Small intestine (tissue), 7 donors: Measurements from ENCODE around the gene MAPT. TPM values are rescaled to one million over a fixed set of nuclear protein-coding genes. Genes with fewer than 3 reads are reported as not detected.

Experiments
- DNase-seq, 2 donors: peaks; one replicate each; pipeline versions ENCODE4 v3.0.0 to v3.0.0-alpha.2; 2013
- FAIRE-seq: peaks from 2 replicates; lab custom pipeline; 2012; peaks lifted over from hg19 to GRCh38; lab: Jason Lieb, UNC
- H3K27ac ChIP-seq, 3 donors: one replicate each; pipeline ENCODE4 v1.5.1; 2013; ENCODE audit warnings: low read length in 2 of 3, mild to moderate bottlenecking in 2 of 3, control low read depth in 1 of 3, inconsistent platforms in 1 of 3, low read depth in 1 of 3, moderate library complexity in 1 of 3
- H3K27me3 ChIP-seq, 3 donors: one replicate each; pipeline ENCODE4 v1.6.1; 2013; ENCODE audit warnings: low read length in 3 of 3, inconsistent platforms in 1 of 3; ENCODE audit not compliant: control insufficient read depth in 3 of 3, insufficient read depth in 3 of 3
- H3K36me3 ChIP-seq, 3 donors: one replicate each; pipeline ENCODE4 v1.6.1; 2013; ENCODE audit warnings: low read length in 3 of 3, inconsistent platforms in 1 of 3, low read depth in 1 of 3, mild to moderate bottlenecking in 1 of 3, moderate library complexity in 1 of 3; ENCODE audit not compliant: control insufficient read depth in 3 of 3, insufficient read depth in 2 of 3
- H3K4me1 ChIP-seq, 3 donors: one replicate each; pipeline ENCODE4 v1.6.1; 2013; ENCODE audit warnings: low read length in 2 of 3, inconsistent platforms in 1 of 3, low read depth in 1 of 3, mild to moderate bottlenecking in 1 of 3, moderate library complexity in 1 of 3; ENCODE audit not compliant: control insufficient read depth in 3 of 3, insufficient read depth in 2 of 3
- H3K4me3 ChIP-seq, 3 donors: one replicate each; pipeline ENCODE4 v1.5.1; 2013; ENCODE audit warnings: low read length in 3 of 3, control low read depth in 1 of 3, inconsistent platforms in 1 of 3, low read depth in 1 of 3, mild to moderate bottlenecking in 1 of 3, moderate library complexity in 1 of 3
- H3K9me3 ChIP-seq, 2 donors: one replicate each; pipeline ENCODE4 v1.6.1; 2013; ENCODE audit warnings: low read depth in 1 of 2, low read length in 1 of 2; ENCODE audit not compliant: control insufficient read depth in 2 of 2, insufficient read depth in 1 of 2
- WGBS, 3 donors: extraction: QIAGEN DNeasy Blood & Tissue Kit; methylation state at CpG; one replicate each; pipeline ENCODE4 v1.1.7; 2013; 5-methylcytosine and 5-hydroxymethylcytosine counted together
- polyA plus RNA-seq, 4 donors: library from polyadenylated mRNA; stranded (reverse) in 3 of 4; unstranded in 1 of 4; fragments of 200-250 nt in 3 of 4; fragments of 120-200 nt in 1 of 4; gene quantifications; one replicate each; pipeline versions ENCODE4 v1.2.1 to v1.2.3, GENCODE V29; 2013
- donor health status: healthy with polysubstance abuse.
- donor health status: control.
- donor health status: control.
- donor health status: Bipolar disorder and iron deficiency.
- donor health status: healthy.

Gene MAPT
- polyA plus RNA-seq, 4 donors, result 0.54 to 6.0 (median 0.87) TPM; not detected in 1

DNA sequence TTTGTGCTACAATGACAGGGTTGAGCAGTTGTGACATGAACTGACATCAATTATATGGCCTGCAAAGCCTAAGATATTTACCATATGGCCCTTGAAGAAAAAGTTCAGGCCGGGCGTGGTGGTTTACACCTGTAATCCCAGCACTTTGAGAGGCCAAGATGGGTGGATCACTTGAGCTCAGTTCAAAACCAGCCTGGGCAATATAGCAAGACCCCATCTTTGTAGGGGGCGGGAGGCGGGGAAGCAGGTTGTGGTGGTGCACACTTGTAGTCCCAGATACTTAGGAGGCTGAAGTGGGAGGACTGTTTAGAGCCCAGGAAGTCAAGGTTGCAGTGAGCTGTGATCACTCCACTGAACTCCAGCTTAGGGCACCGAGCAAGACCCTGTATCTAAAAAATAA is 153.0 kb downstream of the MAPT start:
- Histone ChIP-seq H3K4me1 (peaks cover 0 to 41% (median 6%) of the 10 kb centered on the region in 3 donors), H3K27me3 (no peaks in the 10 kb centered on the region), H3K36me3 (peaks cover 9 to 34% (median 12%) of the 10 kb centered on the region in 3 donors), H3K4me3 (no peak overlapping the region), H3K27ac (no peak overlapping the region), H3K9me3 (no peaks in the 10 kb centered on the region)
- DNase-seq (no peak), FAIRE-seq (no peak)
- 95 to 98% (median 97%) methylated on average over 5 of the region's 5 CpGs for WGBS, 3 donors

DNA sequence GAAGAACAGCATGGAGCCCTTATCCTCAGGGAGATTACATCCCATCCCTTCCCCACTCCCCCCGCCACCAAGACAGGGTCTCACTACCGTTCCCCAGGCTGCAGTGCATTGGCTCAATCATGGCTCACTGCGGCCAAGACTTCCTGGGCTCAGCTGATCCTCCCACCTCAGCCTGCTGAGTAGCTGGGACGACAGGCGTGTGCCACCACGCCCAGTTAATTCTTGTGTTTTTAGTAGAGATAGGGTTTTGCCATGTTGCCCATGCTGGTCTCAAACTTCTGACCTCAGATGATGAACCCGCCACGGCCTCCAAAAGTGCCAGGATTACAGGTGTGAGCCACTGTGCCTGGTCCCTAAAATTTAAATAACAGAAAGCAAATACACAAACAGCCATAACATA is 153.5 kb downstream of the MAPT start:
- FAIRE-seq (no peak), DNase-seq (no peak)
- no peak overlapping the region for H3K4me3 ChIP-seq
- peaks cover 0 to 37% (median 6%) of the 10 kb centered on the region in 3 donors for H3K4me1 ChIP-seq
- peaks cover 9 to 34% (median 12%) of the 10 kb centered on the region in 3 donors for H3K36me3 ChIP-seq
- no peaks in the 10 kb centered on the region for H3K9me3 ChIP-seq
- no peaks in the 10 kb centered on the region for H3K27me3 ChIP-seq
- 89 to 92% (median 91%) methylated on average over 8 of the region's 8 CpGs for WGBS, 3 donors
- no peak overlapping the region for H3K27ac ChIP-seq

DNA sequence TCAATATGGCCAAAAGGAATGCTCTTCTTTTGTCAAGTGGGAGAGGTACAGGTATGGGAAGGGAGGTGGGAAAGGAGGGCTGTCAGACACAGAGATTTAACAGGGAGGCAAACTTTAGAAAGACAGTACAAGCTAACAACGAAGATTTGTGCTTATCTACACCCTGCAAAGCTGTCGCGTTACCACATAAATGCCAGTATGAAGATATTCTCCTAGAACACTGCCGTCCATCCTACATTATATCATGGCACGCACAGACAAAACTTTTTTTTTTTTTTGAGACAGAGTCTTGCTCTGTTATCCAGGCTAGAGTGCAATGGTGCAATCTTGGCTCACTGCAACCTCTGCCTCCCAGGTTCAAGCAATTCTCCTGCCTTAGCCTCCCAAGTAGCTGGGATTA is 155.3 kb downstream of the MAPT start:
- no peak overlapping the region for H3K4me3 ChIP-seq
- WGBS, 3 donors, result 97 to 98% (median 97%) methylated on average over 5 of the region's 5 CpGs
- no peaks in the 10 kb centered on the region for H3K9me3 ChIP-seq
- H3K27me3 ChIP-seq, result no peaks in the 10 kb centered on the region
- peaks cover 9 to 44% (median 12%) of the 10 kb centered on the region in 3 donors for H3K36me3 ChIP-seq
- H3K27ac ChIP-seq, result no peak overlapping the region
- peaks cover 0 to 21% (median 2%) of the 10 kb centered on the region in 3 donors for H3K4me1 ChIP-seq
- DNase-seq (no peak), FAIRE-seq (no peak)

DNA sequence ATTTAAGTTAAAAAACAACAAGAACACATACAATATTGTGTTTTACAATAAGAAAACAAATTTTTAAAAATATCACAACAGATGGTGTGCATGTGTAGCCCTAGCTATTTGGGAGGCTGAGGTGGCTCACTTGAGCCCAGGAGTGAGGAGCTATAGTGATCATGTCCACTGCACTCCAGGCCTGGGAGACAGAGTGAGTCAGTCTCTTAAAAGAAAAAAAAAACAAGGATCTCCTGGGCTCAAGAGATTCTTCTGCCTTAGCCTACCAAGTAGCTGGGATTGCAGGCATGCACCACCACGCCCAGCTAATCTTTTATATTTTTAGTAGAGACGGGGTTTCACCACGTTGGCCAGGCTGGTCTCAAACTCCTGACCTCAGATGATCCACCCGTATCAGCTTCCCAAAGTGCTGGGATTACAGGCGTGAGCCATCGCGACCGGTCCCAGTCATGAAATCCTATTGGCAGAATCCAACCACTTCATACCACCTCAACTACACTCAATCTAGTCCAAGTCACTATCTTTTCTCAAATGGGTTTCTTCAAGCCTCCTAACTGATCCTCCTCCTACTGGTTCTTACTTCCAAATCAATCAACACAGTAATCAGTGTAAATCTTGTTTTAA is 159.7 kb downstream of the MAPT start:
- peaks cover 0 to 11% (median 2%) of the 10 kb centered on the region in 3 donors for H3K4me1 ChIP-seq
- H3K27ac ChIP-seq, result no peak overlapping the region
- DNase-seq (no peak), FAIRE-seq (no peak)
- H3K4me3 ChIP-seq, result no peak overlapping the region
- H3K36me3 ChIP-seq, result peaks cover 0 to 35% (median 7%) of the 10 kb centered on the region in 3 donors
- 87 to 95% (median 91%) methylated on average over 8 of the region's 8 CpGs for WGBS, 3 donors
- H3K9me3 ChIP-seq, result no peaks in the 10 kb centered on the region
- H3K27me3 ChIP-seq, result no peaks in the 10 kb centered on the region

DNA sequence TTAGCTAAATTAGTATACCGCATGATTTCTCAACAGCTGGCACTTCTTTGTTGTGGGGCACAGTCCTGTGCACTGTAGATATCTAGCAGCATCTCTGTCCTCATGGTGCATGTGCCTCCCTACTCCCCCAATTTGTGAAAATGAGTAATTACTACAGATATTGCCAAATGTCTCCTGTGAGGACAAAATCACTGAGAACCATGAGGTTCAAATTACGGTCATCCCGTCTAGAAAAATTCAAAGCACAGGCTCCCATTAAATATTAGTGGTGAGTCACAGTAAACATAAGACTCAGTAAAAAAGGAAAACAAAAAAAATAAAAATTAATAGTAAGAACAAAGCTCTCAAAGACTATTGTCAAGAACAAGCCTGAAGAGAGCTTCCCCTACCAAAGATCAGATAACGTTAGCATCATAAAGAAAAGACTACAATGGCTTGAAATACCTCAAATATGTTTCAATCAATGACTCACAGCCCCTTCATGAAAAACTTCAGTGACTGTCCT is 162.5 kb downstream of the MAPT start:
- no peak overlapping the region for H3K27ac ChIP-seq
- no peaks in the 10 kb centered on the region for H3K9me3 ChIP-seq
- H3K4me1 ChIP-seq, result peaks cover 0 to 2% (median under 1%) of the 10 kb centered on the region in 3 donors
- 64 to 88% (median 73%) methylated on average over 4 of the region's 4 CpGs for WGBS, 3 donors
- peaks cover 0 to 33% (median 5%) of the 10 kb centered on the region in 3 donors for H3K36me3 ChIP-seq
- H3K4me3 ChIP-seq, result no peak overlapping the region
- FAIRE-seq (no peak), DNase-seq (no peak)
- H3K27me3 ChIP-seq, result no peaks in the 10 kb centered on the region

DNA sequence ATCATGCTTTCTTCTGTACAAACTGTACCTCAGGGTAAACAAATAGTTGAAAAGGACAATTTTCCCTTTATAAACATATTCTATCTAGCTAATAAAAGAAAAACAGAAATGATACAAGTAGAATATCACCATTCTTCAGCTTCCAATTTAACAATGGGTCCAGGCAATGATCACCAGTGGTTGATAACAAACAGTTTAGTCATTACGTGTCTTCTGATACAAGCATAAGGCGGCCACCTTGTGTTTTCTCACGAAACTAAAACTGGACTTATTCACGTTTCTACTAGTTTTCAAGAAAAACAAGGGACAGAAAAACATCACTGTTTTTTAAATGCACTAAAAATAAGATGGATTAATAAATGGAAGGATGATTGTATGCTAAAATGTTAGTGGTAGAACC is 163.0 kb downstream of the MAPT start:
- Histone ChIP-seq H3K36me3 (peaks cover 0 to 36% (median 5%) of the 10 kb centered on the region in 3 donors), H3K27me3 (no peaks in the 10 kb centered on the region), H3K9me3 (no peaks in the 10 kb centered on the region), H3K27ac (no peak overlapping the region), H3K4me1 (no peaks in the 10 kb centered on the region), H3K4me3 (no peak overlapping the region)
- DNase-seq, result no peak
- WGBS, 3 donors, result 77 to 93% (median 83%) methylated on average over 4 of the region's 4 CpGs
- no peak for FAIRE-seq

DNA sequence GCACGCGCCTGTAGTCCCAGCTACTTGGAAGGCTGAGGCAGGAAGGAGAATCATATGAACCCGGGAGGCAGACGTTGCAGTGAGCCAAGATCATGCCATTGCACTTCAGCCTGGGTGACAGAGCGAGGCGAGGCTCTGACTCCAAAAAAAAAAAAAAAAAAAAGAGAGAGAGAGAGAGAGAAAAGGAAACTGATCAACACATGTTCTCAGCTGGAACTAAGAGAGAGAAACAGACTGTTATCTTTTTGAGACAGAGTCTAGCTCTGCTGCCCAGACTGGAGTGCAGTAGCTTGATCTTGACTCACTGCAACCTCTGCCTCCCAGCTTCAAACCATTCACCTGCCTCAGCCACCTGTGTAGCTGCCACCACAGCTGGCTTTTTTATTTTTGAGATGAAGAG is 165.1 kb downstream of the MAPT start:
- Histone ChIP-seq H3K27me3 (no peaks in the 10 kb centered on the region), H3K27ac (no peak overlapping the region), H3K4me1 (no peaks in the 10 kb centered on the region), H3K9me3 (no peaks in the 10 kb centered on the region), H3K36me3 (peaks cover 0 to 32% (median 5%) of the 10 kb centered on the region in 3 donors), H3K4me3 (no peak overlapping the region)
- 77 to 79% (median 77%) methylated on average over 6 of the region's 6 CpGs for WGBS, 3 donors
- FAIRE-seq (no peak), DNase-seq (no peak)

DNA sequence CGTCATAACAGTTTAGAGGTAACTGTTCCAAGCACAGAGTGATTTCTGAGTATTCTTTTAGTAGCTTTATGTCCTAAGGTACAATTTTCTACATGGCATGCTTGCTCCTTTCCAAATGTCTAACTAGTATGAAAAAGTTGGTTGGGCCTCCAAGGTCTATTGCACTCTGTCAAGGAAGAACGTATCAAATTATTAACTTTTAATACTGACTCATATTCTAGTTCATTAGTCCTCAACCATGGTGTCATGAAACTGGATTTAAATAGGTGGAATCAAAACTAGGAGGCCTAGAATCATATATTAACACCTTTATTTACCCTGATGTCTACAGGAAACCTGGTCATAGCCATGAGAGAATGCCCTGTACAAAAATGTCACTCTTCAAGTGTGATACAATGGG is 166.1 kb downstream of the MAPT start:
- peaks cover 3 to 31% (median 5%) of the 10 kb centered on the region in 3 donors for H3K36me3 ChIP-seq
- DNase-seq (no peak), FAIRE-seq (no peak)
- no peaks in the 10 kb centered on the region for H3K9me3 ChIP-seq
- no peaks in the 10 kb centered on the region for H3K27me3 ChIP-seq
- H3K4me3 ChIP-seq, result no peak overlapping the region
- 78 to 89% (median 81%) methylated on average over 2 of the region's 2 CpGs for WGBS, 3 donors
- H3K4me1 ChIP-seq, result no peaks in the 10 kb centered on the region
- H3K27ac ChIP-seq, result no peak overlapping the region
